Measurements from ENCODE around the gene CAMTA2.
A peak's percentile ranks its signal among the peaks of the same experiment; 100 is the strongest.

Gene CAMTA2

GRCh38 chr17:4999430-5000093 lies 12.1 kb upstream of the CAMTA2 start:
- no peak for DNase-seq

GRCh38 chr17:4998732-4999429 lies 11.4 kb upstream of the CAMTA2 start:
- peak in 2 of 4 experiments; percentile 15 to 21 for DNase-seq

GRCh38 chr17:4998027-4998731 lies 10.7 kb upstream of the CAMTA2 start:
- DNase-seq: no peak

- peak; percentile 93 to 97 (median 95) for DNase-seq
Observed at GRCh38 chr17:4997302-4998026, 10.0 kb upstream of the CAMTA2 start, which contains the start of the genes INCA1 and KIF1C. Gene INCA1, minus strand, starts transcription at chr17:4997522. Its CDS starts 3,085 bp downstream, at chr17:4994437. Gene KIF1C, plus strand, starts transcription at chr17:4997950. Its CDS starts 2,297 bp downstream, at chr17:5000247.

GRCh38 chr17:4994081-4994595 lies 6.7 kb upstream of the CAMTA2 start:
- DNase-seq: no peak

- DNase-seq: peak in 3 of 4 experiments; percentile 38 to 42 (median 38)
Observed at GRCh38 chr17:4987767-4988567, 492 bp upstream of the CAMTA2 start.

- DNase-seq: peak in 3 of 4 experiments; percentile 29 to 41 (median 39)
Observed at GRCh38 chr17:4986403-4986802, 1.1 kb downstream of the CAMTA2 start.

- DNase-seq: peak in 2 of 4 experiments; percentile 40 to 44
Observed at GRCh38 chr17:4982305-4982704, 5.2 kb downstream of the CAMTA2 start.

- DNase-seq: peak; percentile 34 to 61 (median 50)
Observed at GRCh38 chr17:4980644-4981216, 6.7 kb downstream of the CAMTA2 start.

- peak; percentile 58 to 84 (median 78) for DNase-seq
Observed at GRCh38 chr17:4978726-4979125, 8.7 kb downstream of the CAMTA2 start.

- peak in 1 of 4 experiments; percentile 12 for DNase-seq
Observed at GRCh38 chr17:4974115-4974670, 13.3 kb downstream of the CAMTA2 start.

GRCh38 chr17:4973256-4974114 lies 14.0 kb downstream of the CAMTA2 start:
- DNase-seq: peak; percentile 26 to 64 (median 59)

GRCh38 chr17:4972752-4973151 lies 14.7 kb downstream of the CAMTA2 start:
- no peak for DNase-seq

- DNase-seq: no peak
Observed at GRCh38 chr17:4972322-4972721, 15.2 kb downstream of the CAMTA2 start.

- no peak for DNase-seq
Observed at GRCh38 chr17:4971826-4972225, 15.6 kb downstream of the CAMTA2 start.

- DNase-seq: no peak
Observed at GRCh38 chr17:4970273-4970672, 17.2 kb downstream of the CAMTA2 start.

GRCh38 chr17:4969551-4970173 lies 17.8 kb downstream of the CAMTA2 start:
- DNase-seq: peak in 2 of 4 experiments; percentile 43 to 45

GRCh38 chr17:4969047-4969550 lies 18.4 kb downstream of the CAMTA2 start:
- peak; percentile 42 to 77 (median 62) for DNase-seq
